ENCODE results near the gene THBD. TPM values are rescaled to one million over a fixed set of nuclear protein-coding genes. Genes with fewer than 3 reads are reported as not detected.
"Not testable (repeated sequence)": the region's sequence is repeated elsewhere in the genome, so short reads cannot be mapped to it uniquely, and the experiment has no call there.

The THBD gene
- total and polyA plus RNA-seq, 8 donors = 1.8 to 12.1 (median 3.8) TPM

- no peak overlapping the region for H3K4me3 ChIP-seq
- no peak for TF ChIP-seq CTCF (IDR thresholded peaks at IDR 0.05)
- DNase-seq (no peak), FAIRE-seq (no peak), ATAC-seq (no peak)
- no peaks in the 10 kb centered on the region for H3K4me1 ChIP-seq
- no peak overlapping the region for H3K27ac ChIP-seq
- WGBS, 2 donors = 50 to 65% methylated on average over 3 of the region's 3 CpGs
- H3K27me3 ChIP-seq = no peaks in the 10 kb centered on the region
- intact Hi-C loops (cut with DNase I) = no loop called here
- no peaks in the 10 kb centered on the region for H3K9me3 ChIP-seq
- no peaks in the 10 kb centered on the region for H3K36me3 ChIP-seq
Observed at GRCh38 chr20:23028392-23028791, 21.1 kb downstream of the THBD start.

- intact Hi-C loops (cut with DNase I) = no loop called here
- Histone ChIP-seq H3K9me3 (no peaks in the 10 kb centered on the region), H3K4me1 (no peaks in the 10 kb centered on the region), H3K36me3 (no peaks in the 10 kb centered on the region), H3K27ac (no peak overlapping the region), H3K27me3 (no peaks in the 10 kb centered on the region), H3K4me3 (no peak overlapping the region)
- FAIRE-seq (no peak), DNase-seq (no peak), ATAC-seq (peak in 1 of 4 donors; percentile 48)
- 62 to 75% methylated on average over 1 of the region's 1 CpG for WGBS, 2 donors
- no peak for TF ChIP-seq CTCF (IDR thresholded peaks at IDR 0.05)
Observed at GRCh38 chr20:23027721-23028120, 21.8 kb downstream of the THBD start.

GRCh38 chr20:23025503-23025902 is 24.0 kb downstream of the THBD start:
- DNase-seq; H3K27me3 ChIP-seq; intact Hi-C loops (cut with DNase I); ATAC-seq; FAIRE-seq; H3K36me3 ChIP-seq; H3K4me1 ChIP-seq; H3K27ac ChIP-seq; H3K4me3 ChIP-seq; H3K9me3 ChIP-seq: not testable (repeated sequence)
- WGBS, 2 donors = 83 to 95% methylated on average over 14 of the region's 14 CpGs

GRCh38 chr20:23024701-23025100 is 24.8 kb downstream of the THBD start:
- TF ChIP-seq CTCF (IDR thresholded peaks at IDR 0.05) = no peak
- WGBS, 2 donors = 61 to 63% methylated on average over 3 of the region's 3 CpGs
- H3K27ac ChIP-seq = no peak overlapping the region
- no peak overlapping the region for H3K4me3 ChIP-seq
- no peaks in the 10 kb centered on the region for H3K27me3 ChIP-seq
- DNase-seq = no peak
- no peaks in the 10 kb centered on the region for H3K36me3 ChIP-seq
- no peak for FAIRE-seq
- H3K4me1 ChIP-seq = no peaks in the 10 kb centered on the region
- intact Hi-C loops (cut with DNase I) = no loop called here
- H3K9me3 ChIP-seq = no peaks in the 10 kb centered on the region
- no peak for ATAC-seq

- Histone ChIP-seq H3K36me3 (no peaks in the 10 kb centered on the region), H3K27ac (no peak overlapping the region), H3K4me1 (no peaks in the 10 kb centered on the region), H3K9me3 (no peaks in the 10 kb centered on the region), H3K27me3 (no peaks in the 10 kb centered on the region), H3K4me3 (no peak overlapping the region)
- DNase-seq (no peak), ATAC-seq (no peak), FAIRE-seq (no peak)
- intact Hi-C loops (cut with DNase I) = no loop called here
- WGBS, 2 donors = 87 to 90% methylated on average over 10 of the region's 10 CpGs
- no peak for TF ChIP-seq CTCF (IDR thresholded peaks at IDR 0.05)
Observed at GRCh38 chr20:23023621-23024177, 25.8 kb downstream of the THBD start.

Data from pancreas (tissue), 10 donors.